ENCODE measurements around the gene GTF3C1.

GTF3C1 gene

DNA sequence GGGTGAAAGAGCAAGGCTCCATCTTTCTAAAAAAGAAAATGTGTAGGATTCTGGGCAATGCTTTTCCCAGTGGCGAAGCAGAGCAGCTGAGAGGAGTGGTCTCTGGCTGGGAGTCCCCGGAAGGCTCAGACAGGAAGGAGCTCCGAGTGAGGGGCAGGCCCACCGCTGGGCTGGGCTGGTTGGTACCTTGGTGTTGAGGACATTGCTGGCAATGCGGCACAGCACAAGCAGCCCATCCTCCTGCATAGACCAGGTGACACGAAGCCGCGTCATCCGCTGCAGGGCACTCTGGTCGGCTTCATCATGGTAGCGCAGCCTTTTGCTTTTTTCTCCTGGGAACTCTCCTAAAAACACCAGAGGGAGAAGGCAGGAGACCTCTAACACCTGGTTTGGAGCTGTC, 63.9 kb downstream of the GTF3C1 start:
- no peak for DNase-seq (ENCODE audit: low spot score)

DNA sequence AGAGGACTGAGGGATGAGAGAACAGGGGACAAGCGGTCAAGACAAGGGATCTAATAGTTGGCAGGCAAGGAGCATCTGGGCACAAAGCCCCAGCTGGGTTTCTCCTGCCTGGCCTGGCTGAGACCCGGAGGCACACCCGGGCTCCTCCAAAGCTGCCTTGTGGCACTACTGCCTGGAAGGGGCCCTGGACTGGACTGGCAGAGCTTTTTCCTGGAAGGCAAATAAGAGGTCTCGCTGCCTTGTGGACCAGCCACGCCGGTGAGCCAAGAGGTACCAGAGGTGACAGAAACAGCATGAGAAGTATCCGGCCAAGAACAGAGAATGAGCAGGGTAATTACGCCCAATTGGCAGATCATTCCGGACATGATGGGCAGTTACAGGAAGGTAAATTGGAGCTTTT, 64.6 kb downstream of the GTF3C1 start:
- DNase-seq (ENCODE audit: low spot score): no peak

GRCh38 chr16:27483624-27484023, 66.1 kb downstream of the GTF3C1 start:
- no peak for DNase-seq (ENCODE audit: low spot score)

DNA sequence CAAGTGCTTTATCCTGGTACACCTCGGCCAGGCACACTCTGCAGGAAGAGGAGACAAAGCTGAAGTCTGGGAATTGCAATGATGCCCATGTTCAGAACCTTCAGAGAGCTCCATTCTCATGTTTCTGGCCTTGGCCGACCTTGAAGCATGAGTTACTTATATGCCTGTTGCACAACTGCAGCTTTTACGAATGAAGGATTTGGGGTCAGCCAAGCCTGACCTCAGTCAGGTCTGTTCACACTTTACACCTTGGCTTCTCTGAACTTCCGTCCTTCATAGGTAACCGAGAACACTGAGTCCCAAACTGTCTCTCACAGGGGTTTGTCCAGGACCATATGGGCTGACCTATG, 66.7 kb downstream of the GTF3C1 start:
- DNase-seq (ENCODE audit: low spot score): no peak

- no peak for DNase-seq (ENCODE audit: low spot score)
Measured at GRCh38 chr16:27482397-27483087, 67.2 kb downstream of the GTF3C1 start.

DNA sequence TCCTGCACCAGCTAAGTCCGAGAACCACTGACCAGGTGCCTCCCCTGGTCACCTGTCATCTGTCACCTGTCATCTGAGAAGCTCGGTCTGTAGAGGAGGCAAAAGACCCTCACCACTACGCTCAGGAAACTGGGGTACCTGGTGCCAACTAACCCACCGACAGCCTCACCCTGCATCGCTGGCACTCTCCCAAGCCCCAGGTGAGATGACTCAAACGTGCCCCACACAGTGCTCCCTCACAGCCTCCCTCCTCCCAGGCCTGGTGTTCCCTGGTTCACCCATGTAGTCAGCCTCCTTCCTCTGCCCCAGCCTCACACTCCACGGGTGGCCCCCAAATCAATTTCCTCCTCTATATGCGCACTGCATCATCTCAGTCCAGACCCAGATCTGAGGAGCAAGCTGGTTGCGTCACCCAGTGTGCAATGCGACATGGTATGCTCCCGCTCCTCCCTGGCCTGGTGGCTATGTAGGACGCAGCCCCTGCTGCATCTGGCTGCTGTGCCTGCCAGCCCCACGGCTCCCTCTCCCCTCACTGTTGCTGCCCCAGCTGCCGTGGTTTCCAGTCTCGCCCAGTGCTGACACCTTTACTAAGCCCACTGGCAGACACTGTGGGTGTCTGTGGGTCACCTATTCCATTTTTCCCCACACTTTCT, 68.3 kb downstream of the GTF3C1 start:
- no peak for DNase-seq (ENCODE audit: low spot score)

GRCh38 chr16:27480761-27481160, 69.0 kb downstream of the GTF3C1 start:
- DNase-seq (ENCODE audit: low spot score): no peak

- no peak for DNase-seq (ENCODE audit: low spot score)
Measured at GRCh38 chr16:27476240-27476639, 73.5 kb downstream of the GTF3C1 start.

DNA sequence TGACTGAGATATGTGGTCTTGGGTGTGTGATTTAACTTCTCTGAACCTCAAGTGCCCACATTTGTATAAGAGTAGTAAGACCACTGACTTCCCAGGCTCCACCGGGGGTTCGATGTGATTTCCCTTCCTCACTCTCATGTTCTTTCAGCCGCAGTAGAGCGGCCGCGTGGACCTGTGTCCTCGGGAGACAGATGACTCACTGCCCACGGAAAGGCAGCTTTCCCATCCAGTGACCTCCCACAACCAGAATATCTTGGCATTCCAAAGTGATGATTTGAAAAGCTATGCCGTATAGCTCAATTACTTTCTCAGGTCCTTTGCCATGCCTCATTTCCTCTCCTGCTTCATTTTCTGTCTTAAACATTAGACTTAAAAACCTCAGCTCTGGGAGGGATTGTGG, 74.2 kb downstream of the GTF3C1 start:
- no peak for DNase-seq (ENCODE audit: low spot score)

DNA sequence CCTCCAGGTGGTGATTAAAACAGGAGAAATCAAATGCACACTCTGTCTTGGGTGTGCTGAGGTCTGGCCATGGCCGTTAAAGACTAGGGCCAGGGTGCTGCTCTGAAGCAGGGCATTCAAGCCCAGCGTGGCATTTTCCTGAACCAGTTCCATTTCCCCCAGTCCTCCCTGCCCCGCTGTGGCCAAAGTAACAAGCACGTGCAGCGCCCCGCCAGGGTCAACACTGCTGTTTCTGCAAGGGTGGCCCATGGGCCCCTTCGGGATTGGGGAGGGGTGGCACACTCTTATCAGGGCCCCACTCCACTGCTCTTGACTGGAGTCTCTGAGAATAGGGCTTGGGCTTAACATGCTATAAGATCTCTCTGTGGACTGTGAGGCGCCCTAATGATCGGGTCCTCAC, 74.8 kb downstream of the GTF3C1 start:
- no peak for DNase-seq (ENCODE audit: low spot score)

DNA sequence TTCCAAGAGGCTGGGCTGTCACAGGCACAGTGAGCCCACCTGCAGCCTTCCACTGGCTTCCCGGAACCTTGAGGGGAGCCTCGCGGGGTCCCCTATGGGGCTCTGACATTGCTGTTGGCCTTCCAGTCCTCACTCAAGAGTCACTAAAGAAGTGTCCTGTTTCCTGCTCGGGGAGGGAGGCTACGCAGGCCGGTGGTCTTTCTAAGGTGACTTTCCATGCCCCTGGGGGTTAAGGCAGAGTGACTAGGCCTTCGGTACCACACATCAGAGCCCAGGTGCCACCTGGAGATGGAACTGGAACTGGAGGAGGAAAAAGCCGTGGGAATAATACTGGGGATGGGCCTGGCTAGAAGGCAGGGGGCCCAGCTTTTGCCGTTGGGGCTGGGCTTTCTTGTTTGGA, 75.7 kb downstream of the GTF3C1 start:
- DNase-seq (ENCODE audit: low spot score): no peak

- no peak for DNase-seq (ENCODE audit: low spot score)
Measured at GRCh38 chr16:27473101-27473900, 76.4 kb downstream of the GTF3C1 start.

DNA sequence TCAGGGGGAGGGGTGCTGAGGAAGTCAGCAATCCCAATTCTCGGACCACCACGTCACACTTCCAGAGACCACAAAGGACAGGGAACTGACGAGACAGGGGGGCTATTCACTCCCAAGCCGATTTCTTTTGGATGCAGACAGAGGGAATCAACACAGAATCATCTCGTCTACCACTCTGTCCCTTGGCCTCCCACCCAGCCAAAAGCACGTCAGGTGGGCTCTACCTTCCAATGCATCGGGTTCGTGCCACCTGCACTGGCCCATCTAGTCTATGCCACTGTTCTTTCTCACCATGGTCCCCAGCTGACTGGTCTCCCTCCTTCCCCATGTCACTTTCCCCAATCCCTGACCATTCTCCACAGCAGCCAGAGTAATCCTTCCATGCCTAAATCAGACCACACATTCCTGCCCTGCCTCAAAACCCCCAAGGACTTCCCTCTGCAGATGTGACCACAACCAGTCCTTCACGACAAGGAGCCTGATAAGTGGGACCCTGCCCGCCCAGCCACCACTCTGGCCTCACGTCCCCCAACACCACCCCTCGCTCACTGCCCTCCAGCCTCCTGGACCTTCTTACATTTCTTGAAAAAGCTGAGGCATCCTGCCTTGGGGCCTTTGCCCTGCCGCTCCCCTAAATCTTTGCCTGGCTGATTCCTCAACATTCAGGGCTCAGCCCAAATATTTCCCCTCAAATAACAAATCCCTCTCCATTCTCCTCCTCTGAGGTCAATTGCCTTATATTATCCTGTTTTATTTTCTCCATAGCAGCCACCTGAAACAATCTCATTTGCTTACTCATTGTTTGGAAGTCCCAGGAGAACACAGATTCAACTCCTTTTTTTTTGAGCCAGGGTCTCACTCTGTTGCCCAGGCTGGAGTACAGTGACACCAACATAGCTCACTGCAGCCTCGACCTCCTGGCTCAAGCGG, 77.4 kb downstream of the GTF3C1 start:
- DNase-seq (ENCODE audit: low spot score): no peak

DNA sequence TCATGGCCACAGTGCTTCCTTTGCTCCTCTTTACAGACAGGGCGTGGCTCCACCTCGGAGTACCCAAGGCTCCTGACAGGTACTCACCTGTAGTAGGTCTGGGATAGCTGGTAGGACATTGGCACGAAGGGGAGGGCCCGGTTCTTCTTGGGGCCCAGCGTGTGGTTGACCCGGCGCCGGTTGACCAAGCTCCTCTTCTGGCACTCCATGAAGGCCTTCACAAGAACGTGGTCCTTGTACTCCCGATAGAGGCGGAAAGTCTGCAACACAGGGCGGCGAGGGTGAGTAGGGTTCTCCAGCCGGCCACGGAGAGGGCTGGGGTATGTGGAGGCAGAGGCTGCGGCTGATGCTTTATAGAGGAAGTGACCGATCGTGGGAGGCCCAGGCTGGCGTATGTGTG, 78.1 kb downstream of the GTF3C1 start:
- no peak for DNase-seq (ENCODE audit: low spot score)

GRCh38 chr16:27470567-27471431, 78.9 kb downstream of the GTF3C1 start:
- DNase-seq (ENCODE audit: low spot score): no peak

- no peak for DNase-seq (ENCODE audit: low spot score)
Measured at GRCh38 chr16:27468941-27469531, 80.7 kb downstream of the GTF3C1 start.

GRCh38 chr16:27465483-27465879, 84.2 kb downstream of the GTF3C1 start:
- DNase-seq (ENCODE audit: low spot score): no peak

DNA sequence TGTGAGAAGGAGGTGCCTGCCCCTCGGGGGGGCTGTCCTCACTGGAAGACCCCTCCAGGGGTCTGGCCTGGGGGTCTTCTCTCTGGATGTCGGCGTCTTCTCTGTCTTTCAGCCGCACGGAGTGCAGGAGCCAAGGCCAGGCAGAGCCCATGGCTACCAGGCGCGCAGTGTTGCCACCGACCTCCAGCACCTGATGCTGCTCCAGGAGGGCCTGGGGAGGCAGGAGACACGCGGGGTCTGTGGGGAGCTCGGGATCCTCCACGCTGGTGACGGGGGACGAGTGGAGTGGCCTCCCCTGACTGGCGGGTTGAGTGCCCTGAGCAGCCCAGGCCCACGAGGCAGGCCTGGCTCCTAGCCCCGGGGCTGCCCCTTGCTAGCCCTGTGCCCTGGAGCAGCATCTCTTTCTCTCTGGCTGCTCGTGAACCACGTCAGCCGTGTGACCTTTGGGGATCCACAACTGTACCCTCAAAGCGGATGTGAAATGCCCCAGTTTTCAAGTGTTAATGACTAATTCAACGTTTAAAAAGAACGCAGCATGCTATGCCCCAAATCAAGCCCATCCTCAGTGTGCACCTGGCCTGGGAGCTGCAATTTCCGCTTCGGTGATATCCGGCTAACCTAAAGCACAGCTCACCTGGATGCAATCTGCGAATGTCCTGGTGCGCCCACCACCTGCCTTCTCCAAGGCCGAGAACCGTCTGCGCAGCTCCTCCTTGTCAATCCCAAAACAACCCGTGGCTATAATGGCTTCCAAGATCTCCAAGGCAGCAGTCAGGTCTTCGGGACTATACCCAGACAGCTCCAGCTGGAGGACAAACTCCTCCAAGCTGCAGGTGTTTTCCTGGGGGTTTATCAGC, 84.9 kb downstream of the GTF3C1 start:
- DNase-seq (ENCODE audit: low spot score): no peak

- no peak for DNase-seq (ENCODE audit: low spot score)
Measured at GRCh38 chr16:27463741-27464591, 85.7 kb downstream of the GTF3C1 start.
